Psoas muscle (tissue), 8 donors: ENCODE data around the gene SMURF1. TPM values are rescaled to one million over a fixed set of nuclear protein-coding genes. Genes with fewer than 3 reads are reported as not detected.

Experiments
- ATAC-seq, 4 donors: fragments of 200-7000 bp; cut with Tn5 transposase; one replicate each; pipeline ENCODE4 v1.9.1; 2020; ENCODE audit warnings: moderate library complexity in 3 of 4, mild to moderate bottlenecking in 2 of 4
- DNase-seq, 2 donors: peaks; one replicate each; pipeline ENCODE4 v3.0.0-alpha.2; 2020
- H3K27ac ChIP-seq: fragments of 200-600 bp; one replicate; pipeline ENCODE4 v1.8.0; 2022
- H3K27me3 ChIP-seq, 3 donors: fragments of 200-600 bp in 1 of 3; one replicate each; pipeline versions ENCODE4 v1.6.1 to v1.8.0; 2013 to 2022; ENCODE audit warnings: low read length in 2 of 3, mild to moderate bottlenecking in 2 of 3, moderate library complexity in 1 of 3; ENCODE audit not compliant: insufficient read depth in 3 of 3
- H3K36me3 ChIP-seq, 2 donors: fragments of 200-600 bp in 1 of 2; one replicate each; pipeline versions ENCODE4 v1.6.1 to v1.8.0; 2013 to 2022; ENCODE audit warnings: low read depth in 1 of 2, mild to moderate bottlenecking in 1 of 2, moderate library complexity in 1 of 2; ENCODE audit not compliant: insufficient read depth in 1 of 2
- H3K4me1 ChIP-seq: fragments of 200-600 bp; one replicate; pipeline ENCODE4 v1.8.0; 2022
- H3K4me3 ChIP-seq: fragments of 200-600 bp; one replicate; pipeline ENCODE4 v1.8.0; 2022; ENCODE audit warnings: mild to moderate bottlenecking
- H3K9me3 ChIP-seq: fragments of 200-600 bp; one replicate; pipeline ENCODE4 v1.8.0; 2022
- WGBS, 3 donors: extraction: QIAGEN DNeasy Blood & Tissue Kit; methylation state at CpG; one replicate each; pipeline versions ENCODE4 v1.1.6 to v1.1.7; 2013; 5-methylcytosine and 5-hydroxymethylcytosine counted together
- intact Hi-C, 2 donors: fragments of 100-400 bp; cut with DNase I; formaldehyde crosslinking; loops; one replicate each; pipeline versions ENCODE4 v1.11.0 to v1.14.2; 2022
- polyA plus RNA-seq, 3 donors: library from polyadenylated mRNA; stranded (reverse); fragments of 200-250 nt; gene quantifications; one replicate each; pipeline ENCODE4 v1.2.3, GENCODE V29; 2013
- total RNA-seq, 4 donors: library from RNA; stranded (reverse); fragmentation: NEBNext Ultra II Directional in 2 of 4; extraction: Animal tissue kit (Norgen Biotek cat#: 25700) in 2 of 4; gene quantifications; one replicate each; pipeline versions ENCODE4 v1.2.1 to v1.2.4, GENCODE V29; 2021 to 2023
- TF ChIP-seq, protein P1 (sequence below): fragments of 200-600 bp; IDR thresholded peaks from one replicate; pipeline ENCODE4 v1.8.0; 2022; ENCODE audit warnings: antibody characterized with exemption
- donor health status: healthy with polysubstance abuse.
- donor health status: DM: no; HTN: no; CAD: no; lungs with moderate emphysema.
- donor health status: Bipolar disorder and iron deficiency.
- donor health status: healthy.
- donor health status: DM: yes; HTN: yes; CAD: no.
- donor health status: DM: no; HTN: no; CAD: no.
- donor health status: DM: no; HTN: no; CAD: no.
- donor health status: DM: yes; HTN: yes; CAD: no.

The SMURF1 gene
- total and polyA plus RNA-seq, 7 donors, result 5.8 to 16.9 (median 10.2) TPM

DNA sequence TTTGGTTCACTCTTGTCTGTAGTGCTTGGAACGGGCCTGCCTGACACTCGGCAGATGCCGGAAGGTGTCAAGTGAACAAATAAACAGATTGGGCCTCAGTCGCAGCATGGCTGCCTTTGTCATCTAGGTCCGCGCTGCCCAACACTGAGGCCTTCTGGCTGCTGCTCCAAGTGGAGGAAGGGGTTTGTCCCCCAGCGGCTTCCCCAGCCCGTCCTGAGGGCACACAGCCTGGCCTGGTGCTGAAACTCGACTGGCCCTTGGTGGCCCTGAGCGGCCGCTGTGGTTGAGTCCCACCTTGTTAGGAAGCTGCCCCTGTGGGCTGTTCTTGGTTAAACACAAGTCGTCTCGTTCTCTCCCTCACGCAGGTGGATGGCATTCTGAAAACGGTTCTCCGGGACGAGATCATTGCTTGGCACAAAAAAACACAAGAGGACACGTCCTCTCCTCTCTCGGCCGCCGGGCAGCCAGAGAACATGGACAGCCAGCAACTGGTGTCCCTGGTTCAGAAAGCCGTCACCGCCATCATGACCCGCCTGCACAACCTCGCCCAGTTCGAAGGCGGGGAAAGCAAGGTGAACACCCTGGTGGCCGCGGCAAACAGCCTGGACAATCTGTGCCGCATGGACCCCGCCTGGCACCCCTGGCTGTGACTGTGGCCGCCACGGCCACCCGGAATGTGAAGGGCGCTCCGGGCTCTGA lies 132.1 kb downstream of the SMURF1 start:
- H3K9me3 ChIP-seq, result no peaks in the 10 kb centered on the region
- ATAC-seq, result no peak
- TF ChIP-seq, protein P1, sequence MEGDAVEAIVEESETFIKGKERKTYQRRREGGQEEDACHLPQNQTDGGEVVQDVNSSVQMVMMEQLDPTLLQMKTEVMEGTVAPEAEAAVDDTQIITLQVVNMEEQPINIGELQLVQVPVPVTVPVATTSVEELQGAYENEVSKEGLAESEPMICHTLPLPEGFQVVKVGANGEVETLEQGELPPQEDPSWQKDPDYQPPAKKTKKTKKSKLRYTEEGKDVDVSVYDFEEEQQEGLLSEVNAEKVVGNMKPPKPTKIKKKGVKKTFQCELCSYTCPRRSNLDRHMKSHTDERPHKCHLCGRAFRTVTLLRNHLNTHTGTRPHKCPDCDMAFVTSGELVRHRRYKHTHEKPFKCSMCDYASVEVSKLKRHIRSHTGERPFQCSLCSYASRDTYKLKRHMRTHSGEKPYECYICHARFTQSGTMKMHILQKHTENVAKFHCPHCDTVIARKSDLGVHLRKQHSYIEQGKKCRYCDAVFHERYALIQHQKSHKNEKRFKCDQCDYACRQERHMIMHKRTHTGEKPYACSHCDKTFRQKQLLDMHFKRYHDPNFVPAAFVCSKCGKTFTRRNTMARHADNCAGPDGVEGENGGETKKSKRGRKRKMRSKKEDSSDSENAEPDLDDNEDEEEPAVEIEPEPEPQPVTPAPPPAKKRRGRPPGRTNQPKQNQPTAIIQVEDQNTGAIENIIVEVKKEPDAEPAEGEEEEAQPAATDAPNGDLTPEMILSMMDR, result no peak
- H3K4me3 ChIP-seq, result no peak overlapping the region
- no peaks in the 10 kb centered on the region for H3K4me1 ChIP-seq
- WGBS, 3 donors, result 91 to 96% (median 95%) methylated on average over 36 of the region's 36 CpGs
- DNase-seq, result no peak
- no peak overlapping the region for H3K27ac ChIP-seq
- H3K27me3 ChIP-seq, result no peaks in the 10 kb centered on the region
- peaks cover 6 to 96% of the 10 kb centered on the region in 2 donors for H3K36me3 ChIP-seq
- intact Hi-C loops, result no loop called here

DNA sequence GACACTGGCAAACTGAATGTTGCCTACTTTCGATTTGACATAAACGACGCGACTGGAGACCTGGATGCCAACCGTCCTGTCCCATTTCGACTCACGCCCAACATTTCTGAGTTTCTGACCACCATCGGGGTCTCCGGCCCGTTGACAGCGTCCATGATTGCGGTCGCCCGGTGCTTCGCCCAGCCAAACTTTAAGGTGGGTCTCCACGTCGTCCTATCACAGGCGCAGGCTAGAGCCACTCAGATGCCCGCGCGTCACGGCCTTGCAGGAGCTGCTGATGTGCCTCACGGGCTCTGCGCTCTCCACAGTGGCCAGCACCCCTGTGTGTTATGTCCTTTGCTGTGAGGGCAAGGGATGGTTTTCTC lies 132.6 kb downstream of the SMURF1 start:
- Histone ChIP-seq H3K27me3 (no peaks in the 10 kb centered on the region), H3K36me3 (peaks cover 10 to 99% of the 10 kb centered on the region in 2 donors), H3K4me1 (no peaks in the 10 kb centered on the region), H3K9me3 (no peaks in the 10 kb centered on the region), H3K4me3 (no peak overlapping the region), H3K27ac (no peak overlapping the region)
- TF ChIP-seq, protein P1, result no peak
- DNase-seq (no peak), ATAC-seq (no peak)
- intact Hi-C loops, result no loop called here
- WGBS, 3 donors, result 97 to 98% (median 97%) methylated on average over 24 of the region's 24 CpGs

DNA sequence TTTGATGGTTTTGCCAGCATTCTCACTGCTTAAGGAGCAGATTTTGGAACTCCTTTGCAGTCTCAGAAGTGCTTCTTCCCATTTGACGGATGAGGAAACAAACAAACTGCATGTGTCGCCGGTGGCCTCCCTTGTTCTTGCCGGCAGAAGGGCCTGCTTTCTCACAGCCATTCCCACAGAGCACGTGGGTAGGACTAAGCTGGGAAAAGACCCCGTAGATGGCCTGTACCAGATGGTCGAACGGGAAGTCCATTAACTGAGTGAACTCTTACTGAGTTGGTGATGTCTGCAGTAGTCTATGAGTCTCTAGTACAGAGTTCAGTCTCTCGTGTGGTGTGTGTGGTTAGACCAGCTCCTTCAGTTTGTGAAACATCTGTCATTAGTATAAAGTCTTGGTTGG lies 133.6 kb downstream of the SMURF1 start:
- intact Hi-C loops, result no loop called here
- ATAC-seq, result no peak
- Histone ChIP-seq H3K4me1 (no peaks in the 10 kb centered on the region), H3K27ac (no peak overlapping the region), H3K4me3 (no peak overlapping the region), H3K9me3 (no peaks in the 10 kb centered on the region), H3K27me3 (no peaks in the 10 kb centered on the region), H3K36me3 (peaks cover 11 to 100% of the 10 kb centered on the region in 2 donors)
- 86 to 91% (median 87%) methylated on average over 9 of the region's 9 CpGs for WGBS, 3 donors
- TF ChIP-seq, protein P1, result no peak
- no peak for DNase-seq

DNA sequence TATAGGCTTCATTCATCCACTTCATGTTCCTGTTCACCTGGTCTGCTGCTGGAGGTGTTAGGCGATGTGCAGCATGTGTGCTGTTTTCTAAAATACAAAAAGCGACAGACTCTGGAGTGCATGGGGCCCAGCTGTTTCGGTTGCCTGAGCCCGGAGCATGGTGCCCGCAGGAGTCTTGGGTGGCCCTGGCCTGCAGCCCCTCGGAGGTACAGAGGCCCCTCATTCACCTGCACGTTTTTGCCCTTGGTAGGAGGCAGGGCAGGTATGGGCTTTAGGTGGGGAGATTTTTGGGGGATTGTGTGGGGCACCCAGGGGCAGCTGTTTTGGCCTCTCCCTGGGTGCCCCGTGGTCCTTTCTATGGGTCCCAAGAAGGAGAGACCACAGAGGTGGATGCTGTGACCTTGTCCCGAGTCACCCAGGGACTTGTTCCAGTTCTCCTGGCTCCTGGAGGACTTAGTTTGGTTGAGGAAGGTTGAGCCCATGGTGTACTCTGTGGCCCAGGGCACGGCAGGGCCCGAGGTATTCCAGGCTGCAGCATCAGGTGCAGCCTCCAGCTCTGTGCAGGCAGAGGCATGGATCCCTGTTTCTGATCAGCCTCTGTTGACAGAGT lies 134.9 kb downstream of the SMURF1 start:
- WGBS, 3 donors, result 91 to 95% (median 94%) methylated on average over 11 of the region's 11 CpGs
- no peaks in the 10 kb centered on the region for H3K4me1 ChIP-seq
- no peaks in the 10 kb centered on the region for H3K27me3 ChIP-seq
- ATAC-seq (no peak), DNase-seq (no peak)
- TF ChIP-seq, protein P1, result no peak
- peaks cover 11 to 100% of the 10 kb centered on the region in 2 donors for H3K36me3 ChIP-seq
- no peaks in the 10 kb centered on the region for H3K9me3 ChIP-seq
- intact Hi-C loops, result no loop called here
- H3K27ac ChIP-seq, result no peak overlapping the region
- H3K4me3 ChIP-seq, result no peak overlapping the region
